Measurements from ENCODE around the gene MTMR4. TPM values are rescaled to one million over a fixed set of nuclear protein-coding genes. Genes with fewer than 3 reads are reported as not detected.
A peak's percentile ranks its signal among the peaks of the same experiment; 100 is the strongest.

MTMR4 gene
- total RNA-seq, 1 donor from 2014 or later = 112 TPM

DNA sequence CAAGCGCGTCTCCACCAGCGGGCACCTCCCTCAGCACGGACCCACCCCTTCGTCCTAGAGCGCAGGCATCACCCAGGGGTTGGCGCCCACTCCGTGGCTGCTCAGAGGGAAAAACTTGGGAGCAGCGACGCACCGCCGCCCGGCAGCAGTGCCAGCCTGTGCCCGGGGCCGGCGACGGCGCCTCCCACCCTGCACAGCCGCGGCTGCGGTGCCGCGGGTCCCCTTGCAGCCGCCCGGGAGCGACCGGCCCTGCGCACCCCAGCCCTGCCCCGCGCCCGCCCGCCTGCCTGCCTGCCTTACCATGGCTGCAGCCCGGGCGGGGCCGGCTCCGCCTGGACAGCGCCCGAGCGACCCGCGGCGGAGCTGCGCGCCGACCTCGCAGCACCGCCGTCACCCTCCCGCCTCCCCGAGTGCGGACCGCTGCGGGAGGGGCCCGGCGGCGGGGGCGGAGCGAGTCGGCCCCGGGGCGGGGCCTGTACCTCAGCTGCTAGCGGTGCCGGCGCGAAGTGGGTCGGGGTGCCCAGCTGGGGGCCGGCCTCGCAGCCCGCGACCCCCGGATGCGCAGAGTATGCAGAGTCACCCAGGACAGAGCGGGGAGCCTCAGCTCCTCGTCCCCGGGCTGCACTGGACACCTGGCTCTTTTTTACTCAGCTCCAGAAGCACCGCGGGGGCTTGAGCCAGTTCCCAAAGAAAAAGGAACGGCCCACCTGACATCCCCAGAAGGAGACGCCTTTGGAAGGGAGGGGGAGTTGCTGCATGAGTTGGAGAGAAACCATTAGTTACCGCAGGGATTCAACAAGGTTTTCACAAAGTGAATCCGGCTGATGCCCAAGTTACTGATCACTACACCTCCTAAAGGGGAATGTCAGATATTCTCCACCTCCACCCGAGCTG, 17.5 kb upstream of the MTMR4 start:
- CTCF ChIA-PET = interaction anchor here (0.7 to 2.3 kb wide), 2 partner anchors 10 to 13 kb away, joined by 3 to 5 read pairs; no protein-coding TSS in a partner anchor
- POLR2A ChIA-PET = interaction anchor here (0.6 to 2.2 kb wide), 3 partner anchors 14 to 100 kb away, joined by 4 to 13 read pairs (median 7); no protein-coding TSS in a partner anchor
- TF ChIP-seq, protein P1, sequence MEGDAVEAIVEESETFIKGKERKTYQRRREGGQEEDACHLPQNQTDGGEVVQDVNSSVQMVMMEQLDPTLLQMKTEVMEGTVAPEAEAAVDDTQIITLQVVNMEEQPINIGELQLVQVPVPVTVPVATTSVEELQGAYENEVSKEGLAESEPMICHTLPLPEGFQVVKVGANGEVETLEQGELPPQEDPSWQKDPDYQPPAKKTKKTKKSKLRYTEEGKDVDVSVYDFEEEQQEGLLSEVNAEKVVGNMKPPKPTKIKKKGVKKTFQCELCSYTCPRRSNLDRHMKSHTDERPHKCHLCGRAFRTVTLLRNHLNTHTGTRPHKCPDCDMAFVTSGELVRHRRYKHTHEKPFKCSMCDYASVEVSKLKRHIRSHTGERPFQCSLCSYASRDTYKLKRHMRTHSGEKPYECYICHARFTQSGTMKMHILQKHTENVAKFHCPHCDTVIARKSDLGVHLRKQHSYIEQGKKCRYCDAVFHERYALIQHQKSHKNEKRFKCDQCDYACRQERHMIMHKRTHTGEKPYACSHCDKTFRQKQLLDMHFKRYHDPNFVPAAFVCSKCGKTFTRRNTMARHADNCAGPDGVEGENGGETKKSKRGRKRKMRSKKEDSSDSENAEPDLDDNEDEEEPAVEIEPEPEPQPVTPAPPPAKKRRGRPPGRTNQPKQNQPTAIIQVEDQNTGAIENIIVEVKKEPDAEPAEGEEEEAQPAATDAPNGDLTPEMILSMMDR (IDR thresholded peaks at IDR 0.05) = no peak
- Mint-ChIP-seq H3K9me3 (no peaks in the 10 kb centered on the region), H3K27me3 (peaks cover 30% of the 10 kb centered on the region), H3K4me1 (peaks cover 6% of the 10 kb centered on the region), H3K4me3 (peak overlapping the region; percentile 63), H3K36me3 (ENCODE audit: low read depth) (no peaks in the 10 kb centered on the region), H3K27ac (no peak overlapping the region)
- DNase-seq = peak; percentile 70
- intact Hi-C loops (cut with micrococcal nuclease) = loop anchor here (5.0 kb wide), 1 partner anchor 470 kb away; no protein-coding TSS in a partner anchor
- ATAC-seq (ENCODE audit: low read depth) = peak; percentile 97

GRCh38 chr17:58531122-58531521, 16.7 kb upstream of the MTMR4 start:
- Mint-ChIP-seq H3K9me3 (no peaks in the 10 kb centered on the region), H3K27ac (no peak overlapping the region), H3K27me3 (peaks cover 28% of the 10 kb centered on the region), H3K4me3 (peak overlapping the region; percentile 62), H3K4me1 (peaks cover 6% of the 10 kb centered on the region), H3K36me3 (ENCODE audit: low read depth) (no peaks in the 10 kb centered on the region)
- intact Hi-C loops (cut with micrococcal nuclease) = loop anchor here (5.0 kb wide), 1 partner anchor 471 kb away; no protein-coding TSS in a partner anchor
- DNase-seq = no peak
- ChIA-PET CTCF (interaction anchor here (2.3 kb wide), 1 partner anchor 12 kb away, joined by 5 read pairs; no protein-coding TSS in a partner anchor), POLR2A (interaction anchor here (0.5 to 2.2 kb wide), 4 partner anchors 11 to 100 kb away, joined by 3 to 13 read pairs (median 6); no protein-coding TSS in a partner anchor)
- TF ChIP-seq, protein P1 (IDR thresholded peaks at IDR 0.05) = no peak
- ATAC-seq (ENCODE audit: low read depth) = no peak

GRCh38 chr17:58530655-58531054, 16.2 kb upstream of the MTMR4 start:
- DNase-seq (no peak), ATAC-seq (ENCODE audit: low read depth) (no peak)
- Mint-ChIP-seq H3K4me1 (peaks cover 6% of the 10 kb centered on the region), H3K36me3 (ENCODE audit: low read depth) (no peaks in the 10 kb centered on the region), H3K4me3 (peak overlapping the region; percentile 44), H3K9me3 (no peaks in the 10 kb centered on the region), H3K27me3 (peaks cover 24% of the 10 kb centered on the region), H3K27ac (no peak overlapping the region)
- ChIA-PET CTCF (no interaction called here), POLR2A (interaction anchor here (1.6 kb wide), 1 partner anchor 12 kb away, joined by 7 read pairs; no protein-coding TSS in a partner anchor)
- TF ChIP-seq, protein P1 (IDR thresholded peaks at IDR 0.05) = no peak
- intact Hi-C loops (cut with micrococcal nuclease) = loop anchor here (5.0 kb wide), 1 partner anchor 472 kb away; no protein-coding TSS in a partner anchor

DNA sequence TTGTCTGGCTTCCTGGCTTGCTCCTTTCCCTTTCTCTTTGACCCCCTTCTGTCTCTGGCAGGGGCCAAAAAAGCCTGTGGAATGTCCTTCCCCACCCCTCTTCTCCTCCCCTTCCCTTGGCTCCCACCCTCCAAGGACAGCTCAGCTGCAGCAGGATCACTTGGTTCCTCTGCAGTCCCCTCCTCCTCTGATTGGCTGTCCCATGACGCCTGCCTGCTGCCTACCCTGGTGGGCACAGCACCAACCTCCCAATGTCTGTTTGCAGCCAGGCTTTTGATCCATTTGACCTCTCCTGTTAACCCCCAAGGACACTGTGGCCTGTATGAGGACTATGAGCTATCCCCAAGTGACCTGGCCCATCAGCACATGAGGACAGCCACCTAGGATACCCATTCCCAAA, 14.8 kb upstream of the MTMR4 start:
- ChIA-PET CTCF (interaction anchor here (1.7 kb wide), 1 partner anchor 11 kb away, joined by 4 read pairs; no protein-coding TSS in a partner anchor), POLR2A (no interaction called here)
- Mint-ChIP-seq H3K36me3 (ENCODE audit: low read depth) (no peaks in the 10 kb centered on the region), H3K27me3 (peaks cover 13% of the 10 kb centered on the region), H3K4me1 (peaks cover 6% of the 10 kb centered on the region), H3K9me3 (no peaks in the 10 kb centered on the region), H3K27ac (no peak overlapping the region), H3K4me3 (no peak overlapping the region)
- TF ChIP-seq, protein P1 (IDR thresholded peaks at IDR 0.05) = no peak
- DNase-seq = no peak
- intact Hi-C loops (cut with micrococcal nuclease) = no loop called here
- no peak for ATAC-seq (ENCODE audit: low read depth)

DNA sequence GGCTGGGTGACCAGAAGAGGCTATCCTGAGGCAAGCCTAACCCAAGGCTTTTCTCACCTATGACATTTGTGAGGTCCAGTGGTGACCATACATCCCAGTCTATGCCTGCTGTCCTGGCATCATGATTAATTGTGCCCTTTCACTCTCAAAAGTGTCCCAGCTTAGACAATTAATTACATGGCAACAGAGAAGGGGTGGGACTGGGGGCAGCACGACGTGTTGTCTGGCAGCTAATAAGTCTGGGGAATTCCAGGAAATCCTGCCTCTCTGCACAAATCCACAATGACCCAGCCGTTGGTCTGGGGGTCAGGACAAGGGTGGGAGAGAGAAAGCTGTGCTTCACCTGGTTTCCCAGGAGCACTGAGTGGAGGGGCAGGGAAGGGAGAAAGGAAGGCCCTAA, 14.0 kb upstream of the MTMR4 start:
- no peak overlapping the region for H3K4me3 Mint-ChIP-seq

More for the DNA sequence above, 14.0 kb upstream of the MTMR4 start:
- intact Hi-C loops (cut with micrococcal nuclease) = no loop called here
- ATAC-seq (ENCODE audit: low read depth) (no peak), DNase-seq (no peak)
- POLR2A ChIA-PET = interaction anchor here (0.7 kb wide), 1 partner anchor 103 kb away, joined by 3 read pairs; no protein-coding TSS in a partner anchor
- TF ChIP-seq, protein P1 (IDR thresholded peaks at IDR 0.05) = no peak
- no peaks in the 10 kb centered on the region for H3K36me3 Mint-ChIP-seq (ENCODE audit: low read depth)
- H3K27me3 Mint-ChIP-seq = peaks cover 12% of the 10 kb centered on the region
- H3K9me3 Mint-ChIP-seq = no peaks in the 10 kb centered on the region
- CTCF ChIA-PET = interaction anchor here (1.7 kb wide), 1 partner anchor 10 kb away, joined by 4 read pairs; no protein-coding TSS in a partner anchor
- H3K27ac Mint-ChIP-seq = no peak overlapping the region
- H3K4me1 Mint-ChIP-seq = peaks cover 6% of the 10 kb centered on the region

Data from activated B cell treated with CpG ODN at 0.5 μM for 24 hours (primary cell).